ENCODE measurements around the gene RABGAP1L.
A peak's percentile ranks its signal among the peaks of the same experiment; 100 is the strongest.
"Not testable (repeated sequence)": the region's sequence is repeated elsewhere in the genome, so short reads cannot be mapped to it uniquely, and the experiment has no call there.

Gene RABGAP1L

GRCh38 chr1:174686213-174686612 lies 526.9 kb downstream of the RABGAP1L start:
- no peak overlapping the region for H3K27ac ChIP-seq
- no peaks in the 10 kb centered on the region for H3K27me3 ChIP-seq
- H3K9ac ChIP-seq = no peak overlapping the region
- no peaks in the 10 kb centered on the region for H3K36me3 ChIP-seq
- H3K4me1 ChIP-seq = peaks cover 6% of the 10 kb centered on the region
- no peak overlapping the region for H3K4me3 ChIP-seq
- no peak overlapping the region for H3K4me2 ChIP-seq
- H4K20me1 ChIP-seq = no peaks in the 10 kb centered on the region
- no peaks in the 10 kb centered on the region for H3K9me3 ChIP-seq
- no peak for TF ChIP-seq Cebpa-rat (IDR thresholded peaks at IDR 0.05)

- H3K4me3 ChIP-seq = no peak overlapping the region
- H3K4me2 ChIP-seq = no peak overlapping the region
- H3K9ac ChIP-seq = no peak overlapping the region
- H3K36me3 ChIP-seq = no peaks in the 10 kb centered on the region
- H3K9me3 ChIP-seq = no peaks in the 10 kb centered on the region
- H3K27ac ChIP-seq = no peak overlapping the region
- H3K27me3 ChIP-seq = no peaks in the 10 kb centered on the region
- no peaks in the 10 kb centered on the region for H4K20me1 ChIP-seq
- no peak for TF ChIP-seq Cebpa-rat (IDR thresholded peaks at IDR 0.05)
- no peaks in the 10 kb centered on the region for H3K4me1 ChIP-seq
These were observed 530.2 kb downstream of the RABGAP1L start for GRCh38 chr1:174689524-174689923.

DNA sequence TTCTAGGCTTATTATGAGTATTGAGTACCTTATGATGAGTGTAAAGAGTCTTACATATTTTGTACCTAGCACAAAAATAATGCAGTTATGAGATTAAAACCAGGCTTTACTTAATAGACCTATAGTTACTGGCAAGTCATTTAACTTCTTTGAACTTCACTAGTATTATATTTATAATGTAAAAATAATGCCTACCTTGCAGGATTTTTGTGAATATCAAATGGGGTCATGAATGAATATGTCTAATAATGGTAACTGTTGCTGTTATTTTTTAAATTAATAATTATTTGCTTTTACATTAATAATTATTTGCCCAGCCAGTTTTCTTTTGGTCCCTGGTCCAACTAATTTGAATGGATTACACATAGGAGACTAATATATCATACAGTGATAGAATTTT lies 530.9 kb downstream of the RABGAP1L start:
- Histone ChIP-seq H3K9me3 (no peaks in the 10 kb centered on the region), H4K20me1 (no peaks in the 10 kb centered on the region), H3K27ac (no peak overlapping the region), H3K27me3 (no peaks in the 10 kb centered on the region), H3K36me3 (no peaks in the 10 kb centered on the region), H3K9ac (no peak overlapping the region), H3K4me3 (no peak overlapping the region), H3K4me1 (no peaks in the 10 kb centered on the region), H3K4me2 (no peak overlapping the region)
- TF ChIP-seq Cebpa-rat (IDR thresholded peaks at IDR 0.05) = no peak

DNA sequence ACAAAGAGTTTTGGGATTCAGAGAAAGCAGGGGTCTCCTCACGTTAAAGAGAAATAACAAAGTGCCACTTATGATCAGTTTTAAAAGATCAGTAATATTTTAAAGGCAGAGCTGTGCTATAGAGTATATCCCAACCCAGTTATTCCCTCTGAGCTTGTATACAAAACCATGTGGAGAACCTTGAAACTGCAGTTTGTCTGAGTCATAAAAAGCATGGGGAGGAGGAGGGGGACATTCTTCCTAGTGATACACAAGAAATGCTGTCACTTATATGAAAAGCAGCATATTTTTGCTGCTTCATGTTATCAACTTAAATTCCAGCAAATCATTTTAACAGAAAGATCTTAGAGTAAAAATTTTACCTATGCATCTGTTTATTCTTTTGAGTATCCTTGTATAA lies 533.0 kb downstream of the RABGAP1L start:
- TF ChIP-seq Cebpa-rat (IDR thresholded peaks at IDR 0.05) = no peak
- H3K4me3 ChIP-seq = no peak overlapping the region
- H4K20me1 ChIP-seq = no peaks in the 10 kb centered on the region
- H3K4me1 ChIP-seq = no peaks in the 10 kb centered on the region
- H3K27ac ChIP-seq = no peak overlapping the region
- H3K9ac ChIP-seq = no peak overlapping the region
- no peaks in the 10 kb centered on the region for H3K9me3 ChIP-seq
- no peak overlapping the region for H3K4me2 ChIP-seq
- no peaks in the 10 kb centered on the region for H3K27me3 ChIP-seq
- no peaks in the 10 kb centered on the region for H3K36me3 ChIP-seq

DNA sequence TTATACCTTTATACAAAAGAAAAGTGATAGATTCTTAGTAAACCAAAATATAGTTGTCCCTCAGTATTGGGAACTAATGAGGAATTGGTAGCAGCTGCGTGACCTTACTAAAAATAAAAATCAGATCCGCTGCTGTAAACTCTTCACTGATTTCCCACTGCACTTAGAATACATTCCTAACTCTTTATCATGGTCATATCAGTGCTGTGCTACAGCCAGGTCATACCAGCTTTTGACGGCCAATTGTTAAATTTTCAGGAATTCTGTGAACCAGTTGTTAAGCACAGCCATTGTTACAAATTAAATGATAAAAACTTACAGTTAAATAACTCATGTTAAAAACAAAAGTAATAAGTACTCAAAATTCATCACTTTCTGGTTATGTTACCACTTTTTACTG lies 533.8 kb downstream of the RABGAP1L start:
- Histone ChIP-seq H3K4me1 (no peaks in the 10 kb centered on the region), H3K9ac (no peak overlapping the region)

DNA sequence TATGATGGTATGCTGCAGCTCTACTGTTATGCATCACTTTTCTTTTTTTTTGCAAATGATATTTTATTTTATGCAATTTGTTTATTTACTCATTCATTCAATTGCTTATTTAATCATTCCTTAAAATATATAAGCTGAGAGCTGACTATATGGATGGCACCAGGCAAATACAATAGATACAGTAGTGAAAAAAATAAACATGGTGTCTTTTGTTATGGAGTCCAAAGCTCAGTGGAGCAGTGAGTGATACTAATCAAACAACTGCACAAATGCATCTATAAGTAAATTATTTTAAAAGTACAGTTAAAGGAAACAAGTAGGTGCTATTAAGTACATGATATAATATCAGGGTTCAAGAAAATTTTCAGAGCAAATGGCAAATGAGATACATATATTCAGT lies 534.2 kb downstream of the RABGAP1L start:
- not testable (repeated sequence) for H3K4me3 ChIP-seq, H3K9me3 ChIP-seq, H4K20me1 ChIP-seq, H3K9ac ChIP-seq, H3K4me1 ChIP-seq, H3K36me3 ChIP-seq, H3K27me3 ChIP-seq, H3K27ac ChIP-seq, H3K4me2 ChIP-seq

More for the DNA sequence above, 533.8 kb downstream of the RABGAP1L start:
- TF ChIP-seq Cebpa-rat (IDR thresholded peaks at IDR 0.05) = no peak
- Histone ChIP-seq H3K27me3 (no peaks in the 10 kb centered on the region), H3K36me3 (no peaks in the 10 kb centered on the region), H3K27ac (no peak overlapping the region), H3K9me3 (no peaks in the 10 kb centered on the region), H3K4me3 (no peak overlapping the region), H4K20me1 (no peaks in the 10 kb centered on the region), H3K4me2 (no peak overlapping the region)

DNA sequence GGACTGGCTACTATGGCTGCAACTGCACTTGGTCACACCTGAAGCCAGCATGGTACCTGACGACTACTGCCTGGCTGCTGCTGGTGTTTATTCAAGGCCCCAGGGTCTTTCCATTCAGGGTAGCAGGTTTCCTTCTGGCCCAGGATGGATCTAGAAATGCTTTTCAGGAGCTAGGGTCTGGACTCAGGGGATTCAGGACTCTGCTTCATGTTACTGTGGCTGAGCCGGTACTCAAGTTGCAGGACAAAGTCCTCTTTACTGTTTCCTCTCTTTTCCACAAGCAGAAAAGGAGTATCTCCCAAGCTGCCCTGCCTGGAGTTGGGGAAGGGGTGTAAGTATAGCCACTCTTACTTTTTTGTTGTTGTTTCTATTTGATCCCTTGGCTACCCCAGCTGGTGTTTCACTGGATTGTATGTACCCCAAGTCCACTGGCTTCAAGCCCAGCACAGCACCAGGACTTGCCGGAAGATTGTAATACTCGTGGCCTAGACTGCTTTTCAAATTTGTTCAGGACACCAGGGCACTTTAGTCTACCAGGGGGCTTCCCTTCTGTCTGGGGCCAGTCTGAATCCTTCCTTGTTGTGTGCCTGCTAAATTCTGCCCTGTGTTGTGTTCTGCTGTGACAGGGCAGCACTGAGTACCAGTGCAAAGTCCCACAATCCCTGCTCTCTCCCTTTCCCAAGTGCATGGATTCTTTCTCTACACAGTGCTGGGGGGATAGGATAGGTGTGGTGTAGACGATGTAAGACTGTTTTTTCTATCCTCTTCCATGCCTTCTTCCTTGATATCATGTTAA lies 536.9 kb downstream of the RABGAP1L start:
- Histone ChIP-seq H3K9me3 (no peaks in the 10 kb centered on the region), H3K27ac (no peak overlapping the region), H3K4me2 (no peak overlapping the region), H3K27me3 (no peaks in the 10 kb centered on the region), H4K20me1 (no peaks in the 10 kb centered on the region), H3K4me3 (no peak overlapping the region), H3K36me3 (no peaks in the 10 kb centered on the region), H3K9ac (no peak overlapping the region), H3K4me1 (no peaks in the 10 kb centered on the region)
- no peak for TF ChIP-seq Cebpa-rat (IDR thresholded peaks at IDR 0.05)

DNA sequence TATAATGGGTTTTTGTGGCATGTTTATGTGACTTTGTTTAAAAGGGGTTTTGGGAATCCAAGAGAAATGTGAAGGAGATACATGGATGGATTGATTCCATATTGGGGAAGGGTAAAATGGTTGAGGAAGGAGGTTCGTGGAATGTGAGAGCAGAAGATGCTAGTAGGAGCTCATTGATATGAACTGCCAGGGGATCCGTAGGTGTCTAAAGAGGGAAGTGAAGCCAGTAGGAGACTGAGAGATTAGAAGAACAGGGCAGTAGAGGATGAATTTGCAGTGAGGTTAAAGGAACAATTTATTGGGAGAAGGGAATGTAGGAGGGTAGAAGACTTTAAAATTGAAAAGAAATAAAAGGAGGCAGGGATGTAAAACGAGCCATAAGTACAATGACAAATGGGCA lies 541.0 kb downstream of the RABGAP1L start:
- H3K4me3 ChIP-seq = no peak overlapping the region
- H3K9me3 ChIP-seq = no peaks in the 10 kb centered on the region
- H3K27me3 ChIP-seq = no peaks in the 10 kb centered on the region
- H3K4me2 ChIP-seq = no peak overlapping the region
- H3K36me3 ChIP-seq = no peaks in the 10 kb centered on the region
- no peak for TF ChIP-seq Cebpa-rat (IDR thresholded peaks at IDR 0.05)
- H4K20me1 ChIP-seq = no peaks in the 10 kb centered on the region
- H3K4me1 ChIP-seq = peaks cover 7% of the 10 kb centered on the region
- H3K27ac ChIP-seq = no peak overlapping the region
- H3K9ac ChIP-seq = no peak overlapping the region

DNA sequence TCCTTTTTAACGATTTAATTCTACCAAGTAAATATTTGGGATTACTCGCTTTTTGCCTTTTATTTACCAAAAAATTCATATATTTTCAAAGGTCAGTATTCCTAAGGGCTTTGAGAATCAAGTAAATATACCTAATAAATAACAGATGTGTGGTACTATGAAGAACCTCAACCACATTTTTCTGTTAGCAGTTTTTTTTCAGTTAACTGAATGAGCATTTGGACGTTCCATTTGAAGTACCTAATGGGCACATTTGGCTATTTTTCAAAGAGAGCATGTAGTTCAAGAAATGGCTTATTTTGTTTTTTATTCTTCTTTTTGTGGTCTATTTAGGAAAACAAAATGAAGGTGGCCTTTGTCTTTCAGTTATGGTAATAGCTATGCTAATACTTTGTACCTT lies 541.5 kb downstream of the RABGAP1L start:
- H3K9me3 ChIP-seq = no peaks in the 10 kb centered on the region
- H4K20me1 ChIP-seq = no peaks in the 10 kb centered on the region
- H3K27ac ChIP-seq = no peak overlapping the region
- peaks cover 7% of the 10 kb centered on the region for H3K4me1 ChIP-seq
- no peak overlapping the region for H3K4me3 ChIP-seq
- no peak overlapping the region for H3K4me2 ChIP-seq
- H3K27me3 ChIP-seq = no peaks in the 10 kb centered on the region
- TF ChIP-seq Cebpa-rat (IDR thresholded peaks at IDR 0.05) = no peak
- no peak overlapping the region for H3K9ac ChIP-seq
- no peaks in the 10 kb centered on the region for H3K36me3 ChIP-seq

GRCh38 chr1:174701565-174701964 lies 542.2 kb downstream of the RABGAP1L start:
- Histone ChIP-seq H3K9ac (no peak overlapping the region), H4K20me1 (no peaks in the 10 kb centered on the region), H3K4me3 (no peak overlapping the region), H3K9me3 (no peaks in the 10 kb centered on the region), H3K4me1 (peaks cover 7% of the 10 kb centered on the region), H3K27ac (no peak overlapping the region), H3K4me2 (0 out of 2 replicates have a peak overlapping the region, but pooled peaks have one; percentile 10), H3K27me3 (no peaks in the 10 kb centered on the region), H3K36me3 (no peaks in the 10 kb centered on the region)
- TF ChIP-seq Cebpa-rat (IDR thresholded peaks at IDR 0.05) = no peak

- no peak for TF ChIP-seq Cebpa-rat (IDR thresholded peaks at IDR 0.05)
- Histone ChIP-seq H3K27ac (no peak overlapping the region), H4K20me1 (no peaks in the 10 kb centered on the region), H3K9ac (no peak overlapping the region), H3K27me3 (no peaks in the 10 kb centered on the region), H3K9me3 (no peaks in the 10 kb centered on the region), H3K4me2 (peak overlapping the region; percentile 10; the same call in 1 of the 2 replicates), H3K4me3 (no peak overlapping the region), H3K36me3 (no peaks in the 10 kb centered on the region), H3K4me1 (peaks cover 7% of the 10 kb centered on the region)
These were observed 542.7 kb downstream of the RABGAP1L start for GRCh38 chr1:174702011-174702410.
